SU-DHL-6 (cell line): ENCODE measurements around the gene INTS11.

Experiments used
- CTCF ChIP-seq: fragments of 200-600 bp; sonication (generic); IDR thresholded peaks from one replicate; pipeline ENCODE4 v1.5.1; 2017; ENCODE audit warnings: antibody characterized with exemption, mild to moderate bottlenecking, low read length, moderate library complexity; ENCODE audit not compliant: insufficient read depth, poor library complexity, severe bottlenecking
- EZH2phosphoT487 ChIP-seq: fragments of 200-600 bp; sonication (generic), shearing (Covaris generic); conservative IDR thresholded peaks from 2 replicates; pipeline ENCODE4 v1.6.1; 2018; ENCODE audit warnings: mild to moderate bottlenecking, antibody characterized with exemption, low read length, moderate library complexity, mixed read lengths

- TF ChIP-seq CTCF (no peak), EZH2phosphoT487 (no peak)
Measured at GRCh38 chr1:1300352-1300739, 24.1 kb downstream of the INTS11 start.
